WTC11 (cell line): Measurements from ENCODE around the gene SLCO2A1.

Experiments
- ATF1 ChIP-seq: sonication (generic); formaldehyde crosslinking; IDR thresholded peaks from 2 replicates; pipeline ENCODE4 v1.8.1; 2023; ENCODE audit warnings: mild to moderate bottlenecking, moderate library complexity, missing genetic modification reagents
- ATF2 ChIP-seq: sonication (generic); formaldehyde crosslinking; IDR thresholded peaks from 2 replicates; pipeline ENCODE4 v1.8.1; 2022; ENCODE audit warnings: low read depth, missing genetic modification reagents, borderline replicate concordance
- CREB1 ChIP-seq: sonication (generic); formaldehyde crosslinking; IDR thresholded peaks from 2 replicates; pipeline ENCODE4 v1.8.0; 2023; ENCODE audit warnings: mild to moderate bottlenecking, missing genetic modification reagents
- E2F1 ChIP-seq: sonication (generic); formaldehyde crosslinking; IDR thresholded peaks from 2 replicates; pipeline ENCODE4 v1.8.0; 2022; ENCODE audit warnings: mild to moderate bottlenecking, missing genetic modification reagents
- ETV6 ChIP-seq: sonication (generic); formaldehyde crosslinking; IDR thresholded peaks from 2 replicates; pipeline ENCODE4 v1.8.1; 2022; ENCODE audit warnings: mild to moderate bottlenecking, missing genetic modification reagents
- MAX ChIP-seq: sonication (generic); formaldehyde crosslinking; IDR thresholded peaks from 2 replicates; pipeline ENCODE4 v1.8.0; 2022; ENCODE audit warnings: mild to moderate bottlenecking, missing genetic modification reagents
- USF1 ChIP-seq: sonication (generic); formaldehyde crosslinking; IDR thresholded peaks from 2 replicates; pipeline ENCODE4 v1.8.0; 2022; ENCODE audit warnings: mild to moderate bottlenecking, missing genetic modification reagents
- TF ChIP-seq, protein P1 (sequence below): fragments of 200-600 bp; IDR thresholded peaks from 2 replicates; pipeline ENCODE4 v1.8.0; 2022; ENCODE audit warnings: antibody characterized with exemption
- TF ChIP-seq, protein P2 (sequence below): sonication (generic); formaldehyde crosslinking; IDR thresholded peaks from 2 replicates; pipeline ENCODE4 v1.8.1; 2022; ENCODE audit warnings: missing genetic modification reagents, borderline replicate concordance

GRCh38 chr3:133938770-133939462 is 90.8 kb downstream of the SLCO2A1 start:
- TF ChIP-seq, protein P1, sequence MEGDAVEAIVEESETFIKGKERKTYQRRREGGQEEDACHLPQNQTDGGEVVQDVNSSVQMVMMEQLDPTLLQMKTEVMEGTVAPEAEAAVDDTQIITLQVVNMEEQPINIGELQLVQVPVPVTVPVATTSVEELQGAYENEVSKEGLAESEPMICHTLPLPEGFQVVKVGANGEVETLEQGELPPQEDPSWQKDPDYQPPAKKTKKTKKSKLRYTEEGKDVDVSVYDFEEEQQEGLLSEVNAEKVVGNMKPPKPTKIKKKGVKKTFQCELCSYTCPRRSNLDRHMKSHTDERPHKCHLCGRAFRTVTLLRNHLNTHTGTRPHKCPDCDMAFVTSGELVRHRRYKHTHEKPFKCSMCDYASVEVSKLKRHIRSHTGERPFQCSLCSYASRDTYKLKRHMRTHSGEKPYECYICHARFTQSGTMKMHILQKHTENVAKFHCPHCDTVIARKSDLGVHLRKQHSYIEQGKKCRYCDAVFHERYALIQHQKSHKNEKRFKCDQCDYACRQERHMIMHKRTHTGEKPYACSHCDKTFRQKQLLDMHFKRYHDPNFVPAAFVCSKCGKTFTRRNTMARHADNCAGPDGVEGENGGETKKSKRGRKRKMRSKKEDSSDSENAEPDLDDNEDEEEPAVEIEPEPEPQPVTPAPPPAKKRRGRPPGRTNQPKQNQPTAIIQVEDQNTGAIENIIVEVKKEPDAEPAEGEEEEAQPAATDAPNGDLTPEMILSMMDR = no peak
- TF ChIP-seq, protein P2, sequence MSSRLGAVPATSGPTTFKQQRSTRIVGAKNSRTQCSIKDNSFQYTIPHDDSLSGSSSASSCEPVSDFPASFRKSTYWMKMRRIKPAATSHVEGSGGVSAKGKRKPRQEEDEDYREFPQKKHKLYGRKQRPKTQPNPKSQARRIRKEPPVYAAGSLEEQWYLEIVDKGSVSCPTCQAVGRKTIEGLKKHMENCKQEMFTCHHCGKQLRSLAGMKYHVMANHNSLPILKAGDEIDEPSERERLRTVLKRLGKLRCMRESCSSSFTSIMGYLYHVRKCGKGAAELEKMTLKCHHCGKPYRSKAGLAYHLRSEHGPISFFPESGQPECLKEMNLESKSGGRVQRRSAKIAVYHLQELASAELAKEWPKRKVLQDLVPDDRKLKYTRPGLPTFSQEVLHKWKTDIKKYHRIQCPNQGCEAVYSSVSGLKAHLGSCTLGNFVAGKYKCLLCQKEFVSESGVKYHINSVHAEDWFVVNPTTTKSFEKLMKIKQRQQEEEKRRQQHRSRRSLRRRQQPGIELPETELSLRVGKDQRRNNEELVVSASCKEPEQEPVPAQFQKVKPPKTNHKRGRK = no peak
- TF ChIP-seq CREB1 (no peak), ATF2 (no peak), MAX (CRISPR knock-in tag) (no peak), ATF1 (CRISPR knock-in tag) (no peak), ETV6 (CRISPR knock-in tag) (no peak), E2F1 (CRISPR knock-in tag) (no peak), USF1 (CRISPR knock-in tag) (no peak)
